ENCODE data around the gene SLIT1. TPM values are rescaled to one million over a fixed set of nuclear protein-coding genes. Genes with fewer than 3 reads are reported as not detected.

Gene SLIT1
- total RNA-seq, 1 donor: not detected

DNA sequence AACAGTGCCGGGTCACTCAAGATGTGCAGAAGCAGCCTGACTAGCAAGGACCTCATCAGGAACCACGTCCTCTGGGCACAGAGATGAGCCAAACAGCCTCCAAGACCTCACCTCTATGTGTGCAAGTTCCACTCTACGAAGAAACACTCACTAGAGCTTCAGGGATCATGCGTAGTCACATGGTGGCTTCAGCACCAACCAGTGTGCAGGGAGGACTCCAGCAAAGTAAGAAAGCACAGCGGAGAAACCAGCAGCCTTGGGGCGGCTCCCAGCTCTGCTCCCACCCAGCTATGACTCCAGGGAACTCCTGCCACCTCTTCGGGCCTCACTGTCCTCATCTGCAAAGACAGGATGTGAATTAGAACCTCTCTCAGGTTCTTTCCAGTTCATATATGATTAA is 58.2 kb downstream of the SLIT1 start:
- no peaks in the 10 kb centered on the region for H4K20me1 ChIP-seq (ENCODE audit: insufficient read depth, low read length)
- TF ChIP-seq, protein P1, sequence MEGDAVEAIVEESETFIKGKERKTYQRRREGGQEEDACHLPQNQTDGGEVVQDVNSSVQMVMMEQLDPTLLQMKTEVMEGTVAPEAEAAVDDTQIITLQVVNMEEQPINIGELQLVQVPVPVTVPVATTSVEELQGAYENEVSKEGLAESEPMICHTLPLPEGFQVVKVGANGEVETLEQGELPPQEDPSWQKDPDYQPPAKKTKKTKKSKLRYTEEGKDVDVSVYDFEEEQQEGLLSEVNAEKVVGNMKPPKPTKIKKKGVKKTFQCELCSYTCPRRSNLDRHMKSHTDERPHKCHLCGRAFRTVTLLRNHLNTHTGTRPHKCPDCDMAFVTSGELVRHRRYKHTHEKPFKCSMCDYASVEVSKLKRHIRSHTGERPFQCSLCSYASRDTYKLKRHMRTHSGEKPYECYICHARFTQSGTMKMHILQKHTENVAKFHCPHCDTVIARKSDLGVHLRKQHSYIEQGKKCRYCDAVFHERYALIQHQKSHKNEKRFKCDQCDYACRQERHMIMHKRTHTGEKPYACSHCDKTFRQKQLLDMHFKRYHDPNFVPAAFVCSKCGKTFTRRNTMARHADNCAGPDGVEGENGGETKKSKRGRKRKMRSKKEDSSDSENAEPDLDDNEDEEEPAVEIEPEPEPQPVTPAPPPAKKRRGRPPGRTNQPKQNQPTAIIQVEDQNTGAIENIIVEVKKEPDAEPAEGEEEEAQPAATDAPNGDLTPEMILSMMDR (IDR thresholded peaks at IDR 0.05; ENCODE audit: extremely low read depth, low read depth, low read length): no peak
- H3K4me1 ChIP-seq (ENCODE audit: insufficient read depth, low read length): no peaks in the 10 kb centered on the region
- no peaks in the 10 kb centered on the region for H3K79me2 ChIP-seq (ENCODE audit: insufficient read depth, low read length)
- H2AFZ ChIP-seq (ENCODE audit: low read length): no peak overlapping the region
- no peak overlapping the region for H3K4me2 ChIP-seq (ENCODE audit: insufficient read depth, low read length)
- no peaks in the 10 kb centered on the region for H3K9me3 ChIP-seq (ENCODE audit: low read depth, low read length)
- H3K36me3 ChIP-seq (ENCODE audit: insufficient read depth, low read length): no peaks in the 10 kb centered on the region
- no peak overlapping the region for H3K27ac ChIP-seq (ENCODE audit: low read depth, low read length)
- no peak for DNase-seq (ENCODE audit: insufficient read length, low spot score, missing footprints)
- peaks cover 25% of the 10 kb centered on the region for H3K27me3 ChIP-seq (ENCODE audit: insufficient read depth, low read length)
- no peak overlapping the region for H3K4me3 ChIP-seq (ENCODE audit: insufficient read depth, low read length)

DNA sequence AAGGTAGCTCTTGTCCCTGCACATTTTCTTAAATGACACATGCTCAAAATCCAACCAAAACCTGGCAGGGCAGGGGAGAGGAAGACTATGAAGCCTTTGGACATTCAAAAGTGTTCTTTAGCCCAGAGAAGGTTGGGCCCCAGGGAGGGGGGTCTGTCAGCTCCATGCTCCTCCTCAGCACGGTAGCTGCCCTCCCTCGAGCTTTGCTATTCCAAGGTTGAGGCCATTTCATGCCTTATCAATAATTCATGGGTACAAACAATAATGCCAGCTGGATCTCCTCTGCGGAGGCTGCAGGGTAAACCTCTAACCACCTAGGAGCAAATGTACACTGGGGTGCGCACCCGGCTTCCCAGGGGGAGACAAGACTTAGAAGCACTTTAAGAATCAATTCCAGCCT is 61.5 kb downstream of the SLIT1 start:
- H3K4me2 ChIP-seq (ENCODE audit: insufficient read depth, low read length): no peak overlapping the region
- H3K4me3 ChIP-seq (ENCODE audit: insufficient read depth, low read length): no peak overlapping the region
- H3K36me3 ChIP-seq (ENCODE audit: insufficient read depth, low read length): no peaks in the 10 kb centered on the region
- H3K27me3 ChIP-seq (ENCODE audit: insufficient read depth, low read length): peaks cover 24% of the 10 kb centered on the region
- TF ChIP-seq, protein P1 (IDR thresholded peaks at IDR 0.05; ENCODE audit: extremely low read depth, low read depth, low read length): no peak
- H4K20me1 ChIP-seq (ENCODE audit: insufficient read depth, low read length): no peaks in the 10 kb centered on the region
- no peak for DNase-seq (ENCODE audit: insufficient read length, low spot score, missing footprints)
- H3K27ac ChIP-seq (ENCODE audit: low read depth, low read length): no peak overlapping the region
- H2AFZ ChIP-seq (ENCODE audit: low read length): no peak overlapping the region
- H3K9me3 ChIP-seq (ENCODE audit: low read depth, low read length): no peaks in the 10 kb centered on the region
- H3K4me1 ChIP-seq (ENCODE audit: insufficient read depth, low read length): no peaks in the 10 kb centered on the region
- H3K79me2 ChIP-seq (ENCODE audit: insufficient read depth, low read length): no peaks in the 10 kb centered on the region

DNA sequence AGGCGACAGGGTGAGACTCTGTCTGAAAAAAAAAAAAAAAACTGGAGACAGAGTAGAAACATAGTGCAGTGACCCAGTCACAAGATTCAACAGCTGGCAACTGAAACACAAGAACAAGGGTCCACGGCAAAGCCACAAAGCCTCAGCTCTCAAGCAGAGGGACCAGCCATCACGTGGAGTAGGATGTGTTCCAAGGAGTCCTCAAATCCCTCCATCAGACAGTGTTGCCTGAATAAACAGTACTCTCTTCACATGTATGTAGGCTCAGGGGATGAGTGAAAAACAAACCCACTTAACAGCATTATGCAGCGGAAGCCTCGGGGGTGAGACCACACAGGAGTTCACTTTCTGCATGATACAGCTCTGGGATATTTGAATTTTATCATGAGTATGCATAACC is 62.0 kb downstream of the SLIT1 start:
- H3K27me3 ChIP-seq (ENCODE audit: insufficient read depth, low read length): peaks cover 25% of the 10 kb centered on the region
- no peaks in the 10 kb centered on the region for H3K36me3 ChIP-seq (ENCODE audit: insufficient read depth, low read length)
- TF ChIP-seq, protein P1 (IDR thresholded peaks at IDR 0.05; ENCODE audit: extremely low read depth, low read depth, low read length): no peak
- no peak overlapping the region for H2AFZ ChIP-seq (ENCODE audit: low read length)
- no peaks in the 10 kb centered on the region for H3K9me3 ChIP-seq (ENCODE audit: low read depth, low read length)
- no peak overlapping the region for H3K4me2 ChIP-seq (ENCODE audit: insufficient read depth, low read length)
- H3K4me3 ChIP-seq (ENCODE audit: insufficient read depth, low read length): no peak overlapping the region
- no peak overlapping the region for H3K27ac ChIP-seq (ENCODE audit: low read depth, low read length)
- DNase-seq (ENCODE audit: insufficient read length, low spot score, missing footprints): no peak
- H4K20me1 ChIP-seq (ENCODE audit: insufficient read depth, low read length): no peaks in the 10 kb centered on the region
- H3K79me2 ChIP-seq (ENCODE audit: insufficient read depth, low read length): no peaks in the 10 kb centered on the region
- no peaks in the 10 kb centered on the region for H3K4me1 ChIP-seq (ENCODE audit: insufficient read depth, low read length)

DNA sequence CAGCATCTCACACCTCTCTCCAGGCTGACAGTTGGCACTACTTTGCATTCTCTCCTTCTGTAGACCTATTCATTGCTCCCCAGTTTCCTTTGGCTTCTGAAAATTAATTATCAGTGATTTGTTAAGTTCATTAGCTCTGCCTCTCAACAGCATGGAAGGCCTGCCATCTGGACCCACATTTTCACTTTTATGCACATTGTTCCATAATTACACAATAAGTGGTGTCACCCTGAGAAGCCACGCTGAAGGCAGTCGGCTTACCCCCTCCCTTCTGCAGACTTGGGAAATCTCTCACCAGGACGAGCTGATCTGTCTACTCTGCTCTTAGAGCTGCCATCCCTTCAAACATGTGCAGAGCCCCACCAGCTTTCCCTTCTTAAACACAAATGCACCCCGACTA is 64.7 kb downstream of the SLIT1 start:
- no peaks in the 10 kb centered on the region for H3K4me1 ChIP-seq (ENCODE audit: insufficient read depth, low read length)
- H3K9me3 ChIP-seq (ENCODE audit: low read depth, low read length): no peaks in the 10 kb centered on the region
- no peak overlapping the region for H3K4me3 ChIP-seq (ENCODE audit: insufficient read depth, low read length)

More for the DNA sequence above, 64.7 kb downstream of the SLIT1 start:
- no peak overlapping the region for H3K27ac ChIP-seq (ENCODE audit: low read depth, low read length)
- DNase-seq (ENCODE audit: insufficient read length, low spot score, missing footprints): no peak
- no peak overlapping the region for H2AFZ ChIP-seq (ENCODE audit: low read length)
- H4K20me1 ChIP-seq (ENCODE audit: insufficient read depth, low read length): no peaks in the 10 kb centered on the region
- H3K27me3 ChIP-seq (ENCODE audit: insufficient read depth, low read length): peaks cover 23% of the 10 kb centered on the region
- no peaks in the 10 kb centered on the region for H3K36me3 ChIP-seq (ENCODE audit: insufficient read depth, low read length)
- H3K79me2 ChIP-seq (ENCODE audit: insufficient read depth, low read length): no peaks in the 10 kb centered on the region
- no peak overlapping the region for H3K4me2 ChIP-seq (ENCODE audit: insufficient read depth, low read length)
- TF ChIP-seq, protein P1 (IDR thresholded peaks at IDR 0.05; ENCODE audit: extremely low read depth, low read depth, low read length): no peak

Data from osteoblast (primary cell).